Panc1 (cell line): Measurements from ENCODE around the gene FBXO15.

Experiments used
- POLR2AphosphoS5 ChIP-seq: IDR thresholded peaks from 2 replicates; pipeline ENCODE4 v1.6.1; 2012; ENCODE audit warnings: mild to moderate bottlenecking, low read depth, low read length, moderate library complexity
- REST ChIP-seq, 2 experiments: IDR thresholded peaks; 2 replicates each; pipeline ENCODE4 v1.6.1; 2011 to 2012; ENCODE audit warnings: low read depth in 2 of 2, control low read depth in 1 of 2, low read length in 1 of 2, mild to moderate bottlenecking in 1 of 2, moderate library complexity in 1 of 2; ENCODE audit not compliant: insufficient read depth in 1 of 2
- SIN3A ChIP-seq: IDR thresholded peaks from 2 replicates; pipeline ENCODE4 v1.6.1; 2012; ENCODE audit warnings: low read depth, mild to moderate bottlenecking, low read length, moderate library complexity, borderline replicate concordance; ENCODE audit not compliant: insufficient read depth
- TF ChIP-seq, protein P1 (sequence below): fragments of 450-650 bp; IDR thresholded peaks from 2 replicates; pipeline ENCODE4 v1.5.1; 2017; ENCODE audit warnings: mild to moderate bottlenecking

GRCh38 chr18:74154716-74155115, 7.1 kb upstream of the FBXO15 start:
- TF ChIP-seq, protein P1, sequence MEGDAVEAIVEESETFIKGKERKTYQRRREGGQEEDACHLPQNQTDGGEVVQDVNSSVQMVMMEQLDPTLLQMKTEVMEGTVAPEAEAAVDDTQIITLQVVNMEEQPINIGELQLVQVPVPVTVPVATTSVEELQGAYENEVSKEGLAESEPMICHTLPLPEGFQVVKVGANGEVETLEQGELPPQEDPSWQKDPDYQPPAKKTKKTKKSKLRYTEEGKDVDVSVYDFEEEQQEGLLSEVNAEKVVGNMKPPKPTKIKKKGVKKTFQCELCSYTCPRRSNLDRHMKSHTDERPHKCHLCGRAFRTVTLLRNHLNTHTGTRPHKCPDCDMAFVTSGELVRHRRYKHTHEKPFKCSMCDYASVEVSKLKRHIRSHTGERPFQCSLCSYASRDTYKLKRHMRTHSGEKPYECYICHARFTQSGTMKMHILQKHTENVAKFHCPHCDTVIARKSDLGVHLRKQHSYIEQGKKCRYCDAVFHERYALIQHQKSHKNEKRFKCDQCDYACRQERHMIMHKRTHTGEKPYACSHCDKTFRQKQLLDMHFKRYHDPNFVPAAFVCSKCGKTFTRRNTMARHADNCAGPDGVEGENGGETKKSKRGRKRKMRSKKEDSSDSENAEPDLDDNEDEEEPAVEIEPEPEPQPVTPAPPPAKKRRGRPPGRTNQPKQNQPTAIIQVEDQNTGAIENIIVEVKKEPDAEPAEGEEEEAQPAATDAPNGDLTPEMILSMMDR = no peak
- TF ChIP-seq POLR2AphosphoS5 (no peak), REST (IDR thresholded peaks at IDR 0.05; ENCODE audit: insufficient read depth in 1 of 2, low read depth in 2 of 2, low read length in 1 of 2) (no peak), SIN3A (no peak)
